SK-N-SH treated with all-trans-retinoic acid at 6 μM for 48 hours (cell line): ENCODE measurements around the gene GRHL3.
"Not testable (repeated sequence)": the region's sequence is repeated elsewhere in the genome, so short reads cannot be mapped to it uniquely, and the experiment has no call there.

Source experiments
- ATAC-seq: fragments of 200-7000 bp; cut with Tn5 transposase; 3 replicates; pipeline ENCODE4 v1.9.1; 2020; ENCODE audit warnings: mild to moderate bottlenecking, moderate library complexity
- ARNTL ChIP-seq: fragments of 450-650 bp; formaldehyde crosslinking; IDR thresholded peaks from 2 replicates; pipeline ENCODE4 v1.5.0; 2020; ENCODE audit warnings: low read depth, mild to moderate bottlenecking, moderate library complexity, borderline replicate concordance
- BACH2 ChIP-seq: fragments of 250-450 bp; sonication (Bioruptor Pico); IDR thresholded peaks from 2 replicates; pipeline ENCODE4 v1.9.0; 2021; ENCODE audit warnings: mild to moderate bottlenecking, borderline replicate concordance
- ESRRG ChIP-seq: fragments of 250-450 bp; sonication (Bioruptor Pico); IDR thresholded peaks from 2 replicates; pipeline ENCODE4 v1.6.1; 2021; ENCODE audit warnings: mild to moderate bottlenecking
- GLIS3 ChIP-seq: fragments of 250-450 bp; sonication (Bioruptor Pico); IDR thresholded peaks from 2 replicates; pipeline ENCODE4 v1.5.0; 2020; ENCODE audit warnings: mild to moderate bottlenecking, moderate library complexity
- ISL1 ChIP-seq: fragments of 250-450 bp; sonication (Bioruptor Pico); IDR thresholded peaks from 2 replicates; pipeline ENCODE4 v2.1.2; 2022; ENCODE audit warnings: mild to moderate bottlenecking, moderate library complexity
- OSR1 ChIP-seq: fragments of 250-450 bp; sonication (Bioruptor Pico); IDR thresholded peaks from 2 replicates; pipeline ENCODE4 v1.8.0; 2022; ENCODE audit warnings: moderate library complexity, mild to moderate bottlenecking, inconsistent platforms
- SNAI2 ChIP-seq: fragments of 250-450 bp; sonication (Bioruptor Pico); IDR thresholded peaks from 2 replicates; pipeline ENCODE4 v1.5.0; 2020; ENCODE audit warnings: mild to moderate bottlenecking, moderate library complexity
- TCF4 ChIP-seq: fragments of 250-450 bp; sonication (Bioruptor Pico); IDR thresholded peaks from 2 replicates; pipeline ENCODE4 v1.8.0; 2021; ENCODE audit warnings: mild to moderate bottlenecking, moderate library complexity, borderline replicate concordance
- TOX ChIP-seq: fragments of 250-450 bp; sonication (Bioruptor Pico); IDR thresholded peaks from 2 replicates; pipeline ENCODE4 v1.8.0; 2021; ENCODE audit warnings: mild to moderate bottlenecking, moderate library complexity, borderline replicate concordance
- ZC3H10 ChIP-seq: fragments of 250-450 bp; sonication (Bioruptor Pico); IDR thresholded peaks from 2 replicates; pipeline ENCODE4 v1.5.1; 2021; ENCODE audit warnings: mild to moderate bottlenecking, moderate library complexity
- ZFP3 ChIP-seq: fragments of 250-450 bp; sonication (Bioruptor Pico); IDR thresholded peaks from 2 replicates; pipeline ENCODE4 v1.5.0; 2020; ENCODE audit warnings: mild to moderate bottlenecking, moderate library complexity
- ZFP30 ChIP-seq: fragments of 450-650 bp; formaldehyde crosslinking; IDR thresholded peaks from 2 replicates; pipeline ENCODE4 v1.5.0; 2022; ENCODE audit warnings: mild to moderate bottlenecking, moderate library complexity
- ZNF565 ChIP-seq: fragments of 450-650 bp; formaldehyde crosslinking; conservative IDR thresholded peaks from 2 replicates; pipeline ENCODE4 v1.5.0; 2020; ENCODE audit warnings: low read depth, mild to moderate bottlenecking, moderate library complexity
- ZNF8 ChIP-seq: fragments of 450-650 bp; formaldehyde crosslinking; IDR thresholded peaks from 2 replicates; pipeline ENCODE4 v1.5.0; 2020; ENCODE audit warnings: mild to moderate bottlenecking, moderate library complexity
- TF ChIP-seq, protein P1 (sequence below): fragments of 250-450 bp; sonication (Bioruptor Pico); IDR thresholded peaks from 2 replicates; pipeline ENCODE4 v1.8.0; 2021; ENCODE audit warnings: low read depth, mild to moderate bottlenecking, moderate library complexity, borderline replicate concordance
- TF ChIP-seq, protein P2 (sequence below): fragments of 250-450 bp; sonication (Bioruptor Pico); IDR thresholded peaks from 2 replicates; pipeline ENCODE4 v1.5.1; 2020; ENCODE audit warnings: low read depth, mild to moderate bottlenecking, moderate library complexity
- TF ChIP-seq, protein P3 (sequence below): fragments of 250-450 bp; sonication (Bioruptor Pico); IDR thresholded peaks from 2 replicates; pipeline ENCODE4 v1.5.0; 2020; ENCODE audit warnings: mild to moderate bottlenecking, moderate library complexity
- TF ChIP-seq, protein P4 (sequence below): fragments of 250-450 bp; sonication (Bioruptor Pico); IDR thresholded peaks from 2 replicates; pipeline ENCODE4 v1.8.0; 2020; ENCODE audit warnings: mild to moderate bottlenecking, moderate library complexity, borderline replicate concordance
- TF ChIP-seq, protein P5 (sequence below): fragments of 250-450 bp; sonication (Bioruptor Pico); IDR thresholded peaks from 2 replicates; pipeline ENCODE4 v1.5.1; 2021; ENCODE audit warnings: mild to moderate bottlenecking, moderate library complexity

GRHL3 gene

DNA sequence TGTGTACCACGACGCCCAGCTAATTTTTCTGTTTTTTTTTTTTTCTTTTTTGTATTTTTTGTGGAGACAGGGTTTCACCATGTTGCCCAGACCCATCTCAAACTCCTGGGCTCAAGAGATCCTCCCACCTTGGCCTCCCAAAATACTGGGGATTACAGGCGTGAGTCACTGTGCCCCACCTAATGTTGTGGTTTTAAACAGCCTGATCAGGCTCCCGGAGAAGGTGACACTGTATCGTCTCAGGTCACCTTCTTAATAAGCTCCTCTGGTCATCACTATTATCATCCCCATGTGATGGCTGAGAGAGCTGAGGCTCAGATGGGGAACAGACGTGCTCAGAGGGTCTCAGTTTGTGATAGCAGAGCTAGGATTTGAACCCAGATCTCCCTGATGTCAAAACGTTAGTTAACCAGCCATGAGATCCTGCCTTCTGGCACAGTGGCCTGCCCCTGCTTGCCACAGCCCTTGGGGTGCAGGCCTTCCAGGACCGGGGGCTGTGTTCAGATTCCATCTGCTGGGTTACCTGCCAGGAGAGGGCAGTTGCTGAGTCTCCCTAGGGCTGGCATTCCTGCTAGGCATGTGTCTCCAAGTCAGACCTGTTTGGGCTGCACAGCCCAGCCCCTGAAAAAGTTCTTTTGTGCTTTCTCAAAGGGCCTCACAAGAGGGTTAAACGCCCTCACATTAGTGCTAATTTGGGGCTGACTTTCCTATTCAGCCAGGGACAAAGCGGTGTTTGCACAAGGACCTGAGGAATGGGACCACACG is 32.7 kb upstream of the GRHL3 start:
- TF ChIP-seq ISL1 (CRISPR knock-in tag) (no peak), ZC3H10 (no peak), TOX (CRISPR knock-in tag) (no peak), ARNTL (CRISPR knock-in tag) (no peak), ESRRG (CRISPR knock-in tag) (no peak), SNAI2 (CRISPR knock-in tag) (no peak), OSR1 (CRISPR knock-in tag) (no peak), ZFP30 (CRISPR knock-in tag) (no peak), GLIS3 (CRISPR knock-in tag) (no peak)
- TF ChIP-seq, protein P1, sequence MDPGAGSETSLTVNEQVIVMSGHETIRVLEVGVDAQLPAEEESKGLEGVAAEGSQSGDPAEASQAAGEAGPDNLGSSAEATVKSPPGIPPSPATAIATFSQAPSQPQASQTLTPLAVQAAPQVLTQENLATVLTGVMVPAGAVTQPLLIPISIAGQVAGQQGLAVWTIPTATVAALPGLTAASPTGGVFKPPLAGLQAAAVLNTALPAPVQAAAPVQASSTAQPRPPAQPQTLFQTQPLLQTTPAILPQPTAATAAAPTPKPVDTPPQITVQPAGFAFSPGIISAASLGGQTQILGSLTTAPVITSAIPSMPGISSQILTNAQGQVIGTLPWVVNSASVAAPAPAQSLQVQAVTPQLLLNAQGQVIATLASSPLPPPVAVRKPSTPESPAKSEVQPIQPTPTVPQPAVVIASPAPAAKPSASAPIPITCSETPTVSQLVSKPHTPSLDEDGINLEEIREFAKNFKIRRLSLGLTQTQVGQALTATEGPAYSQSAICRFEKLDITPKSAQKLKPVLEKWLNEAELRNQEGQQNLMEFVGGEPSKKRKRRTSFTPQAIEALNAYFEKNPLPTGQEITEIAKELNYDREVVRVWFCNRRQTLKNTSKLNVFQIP: no peak
- TF ChIP-seq, all 23 proteins: peak for 0
- ATAC-seq: no peak

DNA sequence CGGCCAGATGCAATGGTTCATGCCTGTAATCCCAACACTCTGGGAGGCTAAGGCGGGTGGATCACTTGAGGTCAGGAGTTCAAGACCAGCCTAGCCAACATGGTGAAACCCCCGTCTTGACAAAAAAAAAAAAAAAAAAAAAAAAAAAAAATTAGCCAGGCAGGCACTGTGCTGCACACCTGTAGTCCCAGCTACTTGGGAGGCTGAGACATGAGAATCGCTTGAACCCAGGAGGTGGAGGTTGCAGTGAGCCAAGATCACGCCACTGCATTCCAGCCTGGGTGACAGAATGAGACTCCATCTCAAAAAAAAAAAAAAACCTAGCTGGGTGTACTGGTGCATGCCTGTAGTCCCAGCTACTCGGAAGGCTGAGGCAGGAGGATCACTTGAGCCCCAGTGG is 31.4 kb upstream of the GRHL3 start:
- ATAC-seq: not testable (repeated sequence)

- no peak for ATAC-seq
- TF ChIP-seq ESRRG (CRISPR knock-in tag): no peak
- TF ChIP-seq ZNF565: no peak
- TF ChIP-seq, protein P2, sequence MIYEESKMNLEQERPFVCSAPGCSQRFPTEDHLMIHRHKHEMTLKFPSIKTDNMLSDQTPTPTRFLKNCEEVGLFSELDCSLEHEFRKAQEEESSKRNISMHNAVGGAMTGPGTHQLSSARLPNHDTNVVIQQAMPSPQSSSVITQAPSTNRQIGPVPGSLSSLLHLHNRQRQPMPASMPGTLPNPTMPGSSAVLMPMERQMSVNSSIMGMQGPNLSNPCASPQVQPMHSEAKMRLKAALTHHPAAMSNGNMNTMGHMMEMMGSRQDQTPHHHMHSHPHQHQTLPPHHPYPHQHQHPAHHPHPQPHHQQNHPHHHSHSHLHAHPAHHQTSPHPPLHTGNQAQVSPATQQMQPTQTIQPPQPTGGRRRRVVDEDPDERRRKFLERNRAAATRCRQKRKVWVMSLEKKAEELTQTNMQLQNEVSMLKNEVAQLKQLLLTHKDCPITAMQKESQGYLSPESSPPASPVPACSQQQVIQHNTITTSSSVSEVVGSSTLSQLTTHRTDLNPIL (CRISPR knock-in tag): no peak
- TF ChIP-seq BACH2: no peak
- no peak for TF ChIP-seq ZC3H10
- TF ChIP-seq ISL1 (CRISPR knock-in tag): no peak
- TF ChIP-seq TCF4 (CRISPR knock-in tag): no peak
- TF ChIP-seq, protein P1: no peak
- TF ChIP-seq GLIS3 (CRISPR knock-in tag): no peak
- TF ChIP-seq, protein P3, sequence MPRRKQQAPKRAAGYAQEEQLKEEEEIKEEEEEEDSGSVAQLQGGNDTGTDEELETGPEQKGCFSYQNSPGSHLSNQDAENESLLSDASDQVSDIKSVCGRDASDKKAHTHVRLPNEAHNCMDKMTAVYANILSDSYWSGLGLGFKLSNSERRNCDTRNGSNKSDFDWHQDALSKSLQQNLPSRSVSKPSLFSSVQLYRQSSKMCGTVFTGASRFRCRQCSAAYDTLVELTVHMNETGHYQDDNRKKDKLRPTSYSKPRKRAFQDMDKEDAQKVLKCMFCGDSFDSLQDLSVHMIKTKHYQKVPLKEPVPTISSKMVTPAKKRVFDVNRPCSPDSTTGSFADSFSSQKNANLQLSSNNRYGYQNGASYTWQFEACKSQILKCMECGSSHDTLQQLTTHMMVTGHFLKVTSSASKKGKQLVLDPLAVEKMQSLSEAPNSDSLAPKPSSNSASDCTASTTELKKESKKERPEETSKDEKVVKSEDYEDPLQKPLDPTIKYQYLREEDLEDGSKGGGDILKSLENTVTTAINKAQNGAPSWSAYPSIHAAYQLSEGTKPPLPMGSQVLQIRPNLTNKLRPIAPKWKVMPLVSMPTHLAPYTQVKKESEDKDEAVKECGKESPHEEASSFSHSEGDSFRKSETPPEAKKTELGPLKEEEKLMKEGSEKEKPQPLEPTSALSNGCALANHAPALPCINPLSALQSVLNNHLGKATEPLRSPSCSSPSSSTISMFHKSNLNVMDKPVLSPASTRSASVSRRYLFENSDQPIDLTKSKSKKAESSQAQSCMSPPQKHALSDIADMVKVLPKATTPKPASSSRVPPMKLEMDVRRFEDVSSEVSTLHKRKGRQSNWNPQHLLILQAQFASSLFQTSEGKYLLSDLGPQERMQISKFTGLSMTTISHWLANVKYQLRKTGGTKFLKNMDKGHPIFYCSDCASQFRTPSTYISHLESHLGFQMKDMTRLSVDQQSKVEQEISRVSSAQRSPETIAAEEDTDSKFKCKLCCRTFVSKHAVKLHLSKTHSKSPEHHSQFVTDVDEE (CRISPR knock-in tag): no peak
- no peak for TF ChIP-seq ZFP3 (CRISPR knock-in tag)
- no peak for TF ChIP-seq OSR1 (CRISPR knock-in tag)
- TF ChIP-seq SNAI2 (CRISPR knock-in tag): no peak
- TF ChIP-seq ARNTL (CRISPR knock-in tag): no peak
- no peak for TF ChIP-seq ZFP30 (CRISPR knock-in tag)
- TF ChIP-seq, protein P4, sequence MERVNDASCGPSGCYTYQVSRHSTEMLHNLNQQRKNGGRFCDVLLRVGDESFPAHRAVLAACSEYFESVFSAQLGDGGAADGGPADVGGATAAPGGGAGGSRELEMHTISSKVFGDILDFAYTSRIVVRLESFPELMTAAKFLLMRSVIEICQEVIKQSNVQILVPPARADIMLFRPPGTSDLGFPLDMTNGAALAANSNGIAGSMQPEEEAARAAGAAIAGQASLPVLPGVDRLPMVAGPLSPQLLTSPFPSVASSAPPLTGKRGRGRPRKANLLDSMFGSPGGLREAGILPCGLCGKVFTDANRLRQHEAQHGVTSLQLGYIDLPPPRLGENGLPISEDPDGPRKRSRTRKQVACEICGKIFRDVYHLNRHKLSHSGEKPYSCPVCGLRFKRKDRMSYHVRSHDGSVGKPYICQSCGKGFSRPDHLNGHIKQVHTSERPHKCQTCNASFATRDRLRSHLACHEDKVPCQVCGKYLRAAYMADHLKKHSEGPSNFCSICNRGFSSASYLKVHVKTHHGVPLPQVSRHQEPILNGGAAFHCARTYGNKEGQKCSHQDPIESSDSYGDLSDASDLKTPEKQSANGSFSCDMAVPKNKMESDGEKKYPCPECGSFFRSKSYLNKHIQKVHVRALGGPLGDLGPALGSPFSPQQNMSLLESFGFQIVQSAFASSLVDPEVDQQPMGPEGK (CRISPR knock-in tag): no peak
- TF ChIP-seq, protein P5, sequence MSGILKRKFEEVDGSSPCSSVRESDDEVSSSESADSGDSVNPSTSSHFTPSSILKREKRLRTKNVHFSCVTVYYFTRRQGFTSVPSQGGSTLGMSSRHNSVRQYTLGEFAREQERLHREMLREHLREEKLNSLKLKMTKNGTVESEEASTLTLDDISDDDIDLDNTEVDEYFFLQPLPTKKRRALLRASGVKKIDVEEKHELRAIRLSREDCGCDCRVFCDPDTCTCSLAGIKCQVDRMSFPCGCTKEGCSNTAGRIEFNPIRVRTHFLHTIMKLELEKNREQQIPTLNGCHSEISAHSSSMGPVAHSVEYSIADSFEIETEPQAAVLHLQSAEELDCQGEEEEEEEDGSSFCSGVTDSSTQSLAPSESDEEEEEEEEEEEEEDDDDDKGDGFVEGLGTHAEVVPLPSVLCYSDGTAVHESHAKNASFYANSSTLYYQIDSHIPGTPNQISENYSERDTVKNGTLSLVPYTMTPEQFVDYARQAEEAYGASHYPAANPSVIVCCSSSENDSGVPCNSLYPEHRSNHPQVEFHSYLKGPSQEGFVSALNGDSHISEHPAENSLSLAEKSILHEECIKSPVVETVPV (CRISPR knock-in tag): no peak
- TF ChIP-seq ZNF8 (CRISPR knock-in tag): no peak
These were observed 30.7 kb upstream of the GRHL3 start for GRCh38 chr1:24288479-24288878.
